Fibroblast of peridontal ligament (primary cell): ENCODE measurements around the gene DOCK10.
A peak's percentile ranks its signal among the peaks of the same experiment; 100 is the strongest.

Source experiments
- DNase-seq: peaks from one replicate; pipeline ENCODE4 v3.0.0-alpha.2; 2010; ENCODE audit errors: extremely low read depth

The DOCK10 gene

DNA sequence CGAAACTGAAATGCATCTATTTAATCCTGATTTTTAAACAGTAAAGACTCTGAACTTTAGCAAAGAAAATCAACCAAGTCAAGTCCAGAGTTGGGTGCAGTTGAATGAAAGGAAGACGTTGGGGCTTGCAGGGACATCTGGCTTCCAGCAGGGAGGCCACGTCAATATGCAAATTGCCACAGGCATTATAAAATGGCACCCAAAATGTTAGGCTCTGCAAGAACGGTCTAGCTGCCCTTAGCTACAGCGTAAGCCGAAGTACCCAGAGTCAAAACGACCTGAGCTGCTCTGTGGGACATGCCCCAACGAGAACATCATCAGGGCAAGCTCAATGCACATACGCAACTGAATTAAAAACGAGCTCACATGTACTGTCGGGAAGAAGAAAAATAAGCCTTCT lies 30.7 kb downstream of the DOCK10 start:
- no peak for DNase-seq

GRCh38 chr2:225010804-225011203 lies 31.5 kb downstream of the DOCK10 start:
- peak; percentile 87 for DNase-seq

- no peak for DNase-seq
Measured at GRCh38 chr2:225009768-225010167, 32.5 kb downstream of the DOCK10 start.

- no peak for DNase-seq
Measured at GRCh38 chr2:225008935-225009334, 33.3 kb downstream of the DOCK10 start.

- no peak for DNase-seq
Measured at GRCh38 chr2:225008179-225008856, 34.0 kb downstream of the DOCK10 start.

- DNase-seq = no peak
Measured at GRCh38 chr2:225006730-225007129, 35.5 kb downstream of the DOCK10 start.

GRCh38 chr2:225004597-225004996 lies 37.7 kb downstream of the DOCK10 start:
- peak; percentile 44 for DNase-seq

- DNase-seq = no peak
Measured at GRCh38 chr2:225002656-225003045, 39.6 kb downstream of the DOCK10 start.

DNA sequence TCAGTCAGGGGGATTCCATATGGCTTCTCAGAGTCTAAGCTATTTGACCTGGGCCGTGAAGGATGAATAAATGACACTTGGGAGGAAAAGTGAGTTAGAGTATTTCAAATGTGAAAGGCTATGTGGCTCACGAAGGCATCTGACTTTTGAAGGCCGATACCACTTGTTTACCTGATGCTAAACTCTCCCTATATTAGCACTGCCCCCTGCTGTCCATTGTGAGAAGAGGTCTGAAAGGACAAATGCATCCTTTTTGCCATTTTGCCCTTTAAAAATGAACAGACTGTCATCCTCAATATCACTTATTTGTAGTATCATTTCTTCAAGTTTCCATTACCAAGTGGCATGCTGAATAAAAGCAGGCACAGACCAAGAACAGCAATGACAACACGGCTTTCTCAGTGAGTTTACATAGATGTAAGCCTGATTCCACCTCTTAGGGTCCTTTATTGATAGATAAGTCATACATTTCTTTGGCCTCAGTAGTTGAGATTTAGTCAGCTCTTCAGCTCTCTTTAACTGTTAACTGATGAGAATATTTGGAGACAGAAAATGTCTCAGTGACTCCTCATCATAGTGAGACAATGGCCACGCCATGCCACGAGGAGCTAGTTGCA lies 40.1 kb downstream of the DOCK10 start:
- DNase-seq = peak; percentile 86

GRCh38 chr2:224999754-225000153 lies 42.5 kb downstream of the DOCK10 start:
- no peak for DNase-seq

DNA sequence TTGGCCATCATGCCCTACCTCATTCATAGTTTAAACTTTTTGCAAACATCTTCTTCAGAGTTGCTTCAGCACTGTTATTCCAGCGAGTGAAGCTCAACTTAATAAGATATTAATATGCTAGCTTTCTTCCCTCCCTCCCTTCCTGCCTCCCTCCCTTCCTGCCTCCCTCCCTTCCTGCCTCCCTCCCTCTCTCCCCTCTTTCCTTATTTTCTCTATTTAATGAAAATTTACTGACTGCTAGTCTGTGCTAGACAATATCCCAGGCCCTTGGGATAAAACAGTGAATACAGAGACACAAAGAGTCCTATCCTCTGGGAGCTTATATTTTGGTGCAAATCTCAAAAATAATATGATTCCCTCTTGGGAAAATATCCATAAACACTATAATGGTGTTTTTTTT lies 42.9 kb downstream of the DOCK10 start:
- DNase-seq = no peak

GRCh38 chr2:224997802-224998201 lies 44.5 kb downstream of the DOCK10 start:
- DNase-seq = peak; percentile 38

DNA sequence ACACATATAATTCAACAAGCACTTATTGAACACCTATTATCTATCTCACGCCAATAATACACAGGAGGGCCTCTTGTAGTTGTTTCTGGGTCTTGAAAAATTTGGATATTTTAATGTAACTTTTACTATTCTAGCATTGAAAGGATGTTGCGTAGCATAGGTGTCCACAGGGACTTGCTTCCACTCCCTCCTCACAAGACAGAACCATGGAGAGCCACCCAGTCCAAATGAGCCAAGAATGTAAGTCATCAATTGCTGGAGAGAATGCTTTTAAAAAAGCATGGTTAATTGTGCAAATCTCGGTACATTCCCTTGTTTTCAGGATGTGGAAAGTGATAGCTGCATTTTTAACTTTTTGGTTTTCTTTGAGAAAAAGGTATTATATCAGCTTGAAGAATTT lies 46.8 kb downstream of the DOCK10 start:
- no peak for DNase-seq

- no peak for DNase-seq
Measured at GRCh38 chr2:224994242-224994823, 47.9 kb downstream of the DOCK10 start.

- DNase-seq = no peak
Measured at GRCh38 chr2:224990710-224991109, 51.6 kb downstream of the DOCK10 start.

GRCh38 chr2:224987733-224988132 lies 54.5 kb downstream of the DOCK10 start:
- no peak for DNase-seq

DNA sequence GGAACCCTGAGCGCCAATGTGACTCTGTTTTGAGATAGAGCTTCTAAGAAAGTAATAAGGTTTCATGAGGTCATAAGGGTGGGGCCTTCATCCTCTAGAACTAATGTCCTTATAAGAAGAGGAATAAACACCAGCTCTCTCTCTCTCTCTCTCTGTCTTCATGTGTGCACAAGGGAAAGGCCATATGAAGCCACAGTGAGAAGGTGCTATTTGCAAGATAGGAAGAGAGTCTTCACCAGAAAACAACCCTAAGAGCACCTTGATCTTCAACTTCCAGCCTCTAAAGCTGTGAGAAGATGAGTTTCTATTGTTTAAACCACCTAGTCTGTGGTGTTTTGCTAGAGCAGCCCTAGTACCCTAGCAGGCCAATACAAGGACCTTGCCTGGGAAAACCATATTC lies 55.8 kb downstream of the DOCK10 start:
- DNase-seq = no peak

- no peak for DNase-seq
Measured at GRCh38 chr2:224984637-224985036, 57.6 kb downstream of the DOCK10 start.

GRCh38 chr2:224983712-224984554 lies 58.3 kb downstream of the DOCK10 start:
- DNase-seq = peak; percentile 75

DNA sequence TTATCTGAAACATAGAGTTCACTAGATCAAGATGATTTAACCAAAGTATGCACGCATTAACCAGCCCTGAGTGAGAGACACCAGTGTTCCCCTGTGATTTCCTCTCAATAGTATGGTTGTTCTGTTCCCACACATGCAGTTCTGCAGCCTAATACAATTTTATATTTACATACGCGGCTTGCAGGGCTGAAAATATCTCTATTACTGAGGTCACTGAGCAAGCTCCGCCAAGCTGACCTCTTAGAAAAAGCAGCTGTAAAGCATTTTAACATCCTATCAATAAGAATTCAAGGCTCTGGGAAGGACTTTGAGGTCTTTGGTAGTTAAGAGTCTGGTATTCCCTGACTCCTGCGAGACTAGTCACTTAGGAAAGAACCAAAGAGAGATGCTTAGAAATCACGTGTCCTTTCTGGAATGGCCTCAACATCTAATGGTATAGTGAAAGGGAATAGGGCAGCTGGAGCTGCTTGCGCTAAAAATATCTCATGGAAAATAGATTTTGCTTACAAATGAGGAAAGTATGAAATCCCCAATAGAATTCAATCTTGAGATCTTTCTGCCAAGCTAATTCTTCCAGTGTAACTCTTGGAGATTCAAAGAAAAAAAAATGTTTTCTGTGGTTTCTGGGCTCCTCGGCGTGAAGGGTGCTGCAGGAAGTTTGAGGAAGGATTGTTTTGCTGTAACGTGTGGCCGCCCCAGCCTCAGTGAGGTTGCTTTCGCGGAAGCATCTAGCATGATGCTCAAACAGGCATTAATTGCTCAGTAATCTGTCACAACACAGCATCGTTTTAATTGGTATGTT lies 59.2 kb downstream of the DOCK10 start:
- DNase-seq = peak; percentile 99

DNA sequence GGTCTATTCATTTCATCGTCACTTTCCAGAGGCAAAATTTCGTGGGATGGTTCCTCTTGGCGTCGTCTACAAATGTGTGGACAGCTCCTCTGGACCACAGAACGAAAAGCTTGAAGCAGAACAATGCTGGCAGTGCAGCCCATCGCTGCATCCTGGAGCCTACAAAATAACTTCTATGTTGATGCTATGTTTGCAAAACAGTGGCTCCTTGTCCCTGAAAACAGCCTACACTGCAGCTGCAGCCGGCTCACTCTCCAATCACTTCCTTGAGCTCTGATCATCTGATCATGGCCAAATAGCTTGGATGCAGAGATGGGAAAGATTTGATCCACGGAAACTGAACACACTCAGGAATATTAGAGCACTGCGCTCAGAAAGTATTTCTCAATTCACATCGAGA lies 60.0 kb downstream of the DOCK10 start:
- peak; percentile 72 for DNase-seq
